Measurements from ENCODE around the gene DNASE2B.

The DNASE2B gene

GRCh38 chr1:84452436-84452835 lies 54.2 kb downstream of the DNASE2B start:
- no peak for DNase-seq (ENCODE audit: low read depth, low spot score)

GRCh38 chr1:84462118-84462517 lies 63.8 kb downstream of the DNASE2B start:
- DNase-seq (ENCODE audit: low read depth, low spot score), result no peak

Measured in astrocyte of the hippocampus (primary cell).